NOMO-1 (cell line): Measurements from ENCODE around the gene IRF8.
"Not testable (repeated sequence)": the region's sequence is repeated elsewhere in the genome, so short reads cannot be mapped to it uniquely, and the experiment has no call there.

Experiments
- DNase-seq, 2 experiments: peaks; one replicate each; lab custom pipeline; 2025; ENCODE audit not compliant: unreplicated experiment in 2 of 2; lab: John Stamatoyannopoulos, UW

Gene IRF8

DNA sequence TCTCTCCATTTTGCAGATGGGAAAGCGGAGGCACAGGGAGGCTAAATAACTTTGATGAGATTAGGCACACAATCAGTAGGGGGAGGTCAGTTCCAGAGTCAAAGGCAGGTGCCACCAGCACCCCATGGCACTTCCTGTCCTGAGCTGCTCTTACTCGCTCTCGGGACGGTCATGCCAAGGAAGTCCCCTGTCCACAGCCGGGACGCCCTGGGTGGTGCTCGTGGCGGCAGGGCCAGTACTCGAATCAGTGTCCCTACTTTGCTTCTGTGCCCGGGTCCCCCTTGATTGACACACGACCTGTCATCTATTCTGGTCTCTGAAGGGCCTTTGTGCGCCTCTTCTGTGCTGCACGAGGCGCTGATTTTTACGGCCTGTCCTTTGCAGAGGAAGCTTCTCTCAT is 31.3 kb downstream of the IRF8 start:
- no peak for DNase-seq

GRCh38 chr16:85931596-85932402 is 32.8 kb downstream of the IRF8 start:
- peak; percentile 48 to 51 for DNase-seq

DNA sequence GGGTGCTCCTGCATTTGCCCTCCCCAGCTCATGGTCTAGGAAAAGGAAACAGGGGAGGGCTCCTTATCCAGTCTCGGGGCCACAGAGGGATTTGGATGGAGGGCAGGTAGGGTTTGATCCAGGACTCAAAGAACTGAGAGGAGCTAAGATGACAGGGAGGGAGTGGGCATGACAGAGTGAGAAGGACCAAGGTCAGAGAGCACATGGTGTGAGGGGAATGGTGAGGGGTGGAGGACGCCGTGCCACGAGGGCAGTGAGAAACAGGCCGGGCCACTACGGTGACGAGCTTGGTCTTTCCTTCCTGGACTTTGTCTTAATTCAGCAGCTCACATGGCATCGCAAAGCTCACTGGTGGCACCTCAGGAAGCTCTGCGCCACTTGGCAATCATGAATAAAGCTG is 35.2 kb downstream of the IRF8 start:
- no peak for DNase-seq

DNA sequence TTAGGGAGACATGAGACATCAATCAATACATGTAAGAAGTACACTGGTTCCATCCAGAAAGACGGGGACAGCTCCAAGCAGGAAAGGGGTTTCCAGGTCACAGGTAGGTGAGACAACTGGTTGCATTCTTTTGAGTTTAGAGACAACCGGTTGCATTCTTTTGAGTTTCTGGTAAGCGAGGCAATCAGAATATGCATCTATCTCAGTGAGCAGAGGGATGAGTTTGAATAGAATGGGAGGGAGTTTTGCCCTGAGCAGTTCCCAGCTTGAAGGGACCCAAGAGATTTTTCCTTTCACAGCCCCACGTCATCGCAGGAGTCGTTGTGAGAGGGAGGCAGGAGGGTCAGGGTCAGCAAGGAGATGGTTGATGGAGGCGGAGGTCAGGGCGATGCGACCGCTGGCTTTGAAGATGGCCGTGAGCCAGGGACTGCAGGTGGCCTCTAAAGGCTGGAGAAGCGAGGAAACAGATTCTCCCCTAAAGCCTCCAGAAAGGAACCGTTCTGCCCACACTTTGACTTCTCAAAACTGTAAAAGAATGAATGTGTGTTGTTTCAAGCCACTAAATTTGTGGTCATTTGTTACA is 36.5 kb downstream of the IRF8 start:
- no peak for DNase-seq

DNA sequence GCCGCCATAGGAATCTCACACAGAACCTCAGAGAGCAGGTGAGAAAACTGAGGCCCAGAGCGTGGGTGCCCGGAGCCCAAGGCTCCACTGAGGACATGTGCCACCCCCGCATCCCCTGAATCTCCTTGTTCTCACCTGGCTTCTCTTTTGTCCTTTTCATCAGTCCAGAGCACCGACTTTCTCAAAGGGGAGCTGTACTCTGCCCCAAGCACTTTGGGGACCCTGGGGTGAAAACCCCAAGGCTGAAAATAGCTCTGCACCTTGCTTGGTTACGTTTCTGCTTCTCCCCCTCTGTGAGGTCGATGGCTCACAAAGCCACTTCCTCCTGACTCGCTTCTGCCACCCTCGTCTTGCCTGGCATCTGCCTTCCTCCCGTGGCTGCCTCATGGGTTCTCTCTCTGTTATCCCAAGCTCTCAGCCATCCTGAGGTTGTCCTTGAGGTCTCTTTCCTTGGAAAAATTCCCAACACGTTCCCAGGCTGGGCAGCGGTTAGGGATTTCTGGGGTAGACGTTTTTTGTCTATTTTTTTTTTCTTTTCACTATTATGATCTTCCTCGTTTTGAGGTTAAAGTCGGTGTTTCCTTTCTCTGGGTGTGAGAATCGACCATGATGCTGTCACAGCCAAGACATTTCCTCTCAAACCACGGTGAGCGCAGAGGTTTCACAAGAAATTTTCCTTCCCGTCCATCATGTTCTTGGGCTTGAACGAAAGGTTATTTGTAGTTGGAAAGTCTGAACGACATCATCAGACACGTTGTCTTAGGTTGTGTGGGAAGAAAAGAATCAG is 37.2 kb downstream of the IRF8 start:
- DNase-seq: peak; percentile 62 to 82

DNA sequence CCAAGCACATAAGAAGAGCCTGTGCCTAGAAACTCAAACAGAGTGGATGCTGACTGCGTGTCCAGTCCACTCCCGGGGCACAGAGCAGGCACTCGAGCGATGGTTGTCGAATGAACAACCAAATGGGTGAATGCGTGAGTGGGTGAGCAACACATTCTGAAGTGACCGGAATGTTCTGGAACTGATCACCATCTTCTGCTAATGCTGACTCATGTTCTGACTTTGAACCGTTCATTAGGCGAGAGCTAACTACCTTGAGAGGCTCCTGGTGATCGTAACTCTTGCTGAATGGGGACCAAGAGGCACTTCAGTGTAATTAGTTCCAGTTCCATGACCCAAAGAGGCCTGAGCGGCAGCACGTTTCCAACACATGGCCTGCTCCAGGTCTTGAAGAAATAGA is 37.9 kb downstream of the IRF8 start:
- no peak for DNase-seq

GRCh38 chr16:85940214-85940613 is 41.3 kb downstream of the IRF8 start:
- no peak for DNase-seq

DNA sequence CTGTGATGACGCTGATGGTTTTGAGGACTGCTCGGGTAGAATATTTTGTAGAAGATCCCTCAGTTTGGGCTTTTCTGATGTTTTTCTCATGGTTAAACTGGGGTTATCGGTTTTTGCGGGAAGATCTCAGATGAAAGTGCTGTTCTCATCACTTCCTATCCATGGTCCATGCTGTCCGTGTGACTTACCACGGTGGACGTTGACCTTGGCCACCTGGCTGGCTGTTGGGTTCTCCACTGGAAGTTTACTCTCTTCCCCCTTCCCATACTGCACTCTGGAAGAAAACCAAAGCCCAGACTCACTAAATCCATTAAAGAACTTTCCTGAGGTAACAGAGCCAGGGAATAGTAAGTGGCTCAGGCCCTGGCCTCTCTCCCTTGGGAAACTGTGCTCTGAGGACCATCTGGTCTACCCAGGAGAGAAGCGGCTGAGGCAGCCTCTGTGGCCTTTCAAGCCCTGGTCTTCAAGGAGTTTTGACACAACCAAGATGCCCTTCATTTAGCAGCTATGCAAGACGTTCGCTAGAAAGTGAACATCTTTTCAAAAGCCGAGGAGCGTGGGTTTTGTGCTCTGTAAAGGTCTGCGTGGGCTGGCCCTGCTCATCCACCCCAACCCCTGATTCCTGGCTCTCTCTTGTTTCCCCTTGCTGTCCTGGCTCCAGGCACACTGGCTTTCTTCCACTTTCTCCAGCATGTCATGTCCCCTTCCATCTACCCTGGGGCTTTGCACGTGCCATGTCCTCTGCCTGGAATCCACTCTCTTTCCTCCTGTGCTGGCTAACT is 43.1 kb downstream of the IRF8 start:
- no peak for DNase-seq

GRCh38 chr16:85942659-85943058 is 43.7 kb downstream of the IRF8 start:
- not testable (repeated sequence) for DNase-seq

DNA sequence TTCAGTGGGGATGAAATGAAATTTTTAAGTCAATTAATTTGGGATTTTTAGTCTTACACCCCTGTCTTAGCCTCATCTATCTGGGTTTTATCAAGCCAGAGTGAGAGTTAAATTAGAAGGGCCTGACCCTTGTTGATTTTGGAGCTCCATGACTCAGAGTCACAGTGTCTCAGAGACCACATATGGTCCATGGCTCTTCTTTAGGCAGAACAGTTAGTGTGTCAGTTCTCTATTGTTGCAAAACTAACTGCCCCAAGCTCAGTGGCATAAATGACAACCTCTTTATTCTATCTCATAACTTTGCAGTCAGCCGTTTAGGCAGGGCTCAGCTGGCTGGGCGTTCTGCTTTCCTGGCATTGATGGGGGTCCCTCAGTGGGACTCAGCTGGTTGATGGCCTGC is 44.7 kb downstream of the IRF8 start:
- DNase-seq: peak; percentile 57 to 90

DNA sequence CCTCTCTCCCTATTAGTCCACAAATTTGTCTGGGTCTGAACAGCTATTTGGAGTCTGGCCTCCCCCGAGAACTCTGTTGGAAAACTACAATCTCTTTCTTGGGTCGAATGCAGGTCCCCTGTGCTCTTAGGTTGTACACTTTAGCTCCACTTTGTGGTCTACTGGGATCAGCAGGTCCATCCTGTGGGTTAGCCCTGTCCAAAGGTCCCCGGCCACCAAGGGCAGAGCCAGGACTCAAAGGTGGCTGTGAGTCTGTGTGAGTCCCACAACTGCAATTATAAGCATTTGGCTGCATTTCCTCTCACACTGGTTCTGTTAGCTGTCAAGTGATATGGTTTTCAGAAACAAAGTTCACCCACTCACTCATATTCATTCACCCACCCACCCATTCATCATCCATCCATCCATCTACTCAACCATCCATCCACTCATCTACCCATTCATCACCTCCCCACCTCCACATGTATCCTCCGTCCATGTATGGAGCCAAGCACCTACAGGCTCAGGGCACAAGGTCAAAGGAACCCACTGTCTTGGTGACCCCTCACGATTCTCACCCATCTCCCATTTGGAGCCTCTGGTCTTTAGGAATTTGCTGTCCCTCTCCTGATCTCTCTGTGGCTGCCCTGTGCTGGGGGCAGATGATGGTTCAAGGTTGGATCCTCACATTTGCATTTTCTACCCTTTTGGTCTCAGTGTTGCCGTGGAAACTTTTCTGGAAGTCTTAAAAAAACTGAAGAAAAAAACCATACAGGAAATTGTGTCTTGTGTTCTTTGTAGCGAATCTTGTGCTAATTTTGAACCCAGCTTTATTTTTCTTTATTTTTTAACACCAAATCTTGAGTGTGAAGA is 45.8 kb downstream of the IRF8 start:
- DNase-seq: no peak

DNA sequence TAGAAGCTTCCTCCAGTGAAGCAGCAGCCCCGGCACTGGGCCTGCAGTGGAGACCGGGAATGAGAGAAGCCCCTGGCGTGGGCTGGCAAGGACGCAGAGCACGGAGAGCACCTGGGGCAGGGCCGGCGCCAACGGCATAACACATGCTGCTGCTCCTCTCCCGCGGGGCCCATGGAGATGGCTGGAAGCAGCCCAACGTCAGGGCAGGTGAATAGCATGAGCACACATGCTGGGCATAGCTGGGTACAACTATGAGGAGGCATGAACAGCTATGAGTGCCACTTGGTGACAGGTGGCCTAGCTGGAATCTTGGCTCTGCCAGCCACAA is 46.4 kb downstream of the IRF8 start:
- DNase-seq: no peak

DNA sequence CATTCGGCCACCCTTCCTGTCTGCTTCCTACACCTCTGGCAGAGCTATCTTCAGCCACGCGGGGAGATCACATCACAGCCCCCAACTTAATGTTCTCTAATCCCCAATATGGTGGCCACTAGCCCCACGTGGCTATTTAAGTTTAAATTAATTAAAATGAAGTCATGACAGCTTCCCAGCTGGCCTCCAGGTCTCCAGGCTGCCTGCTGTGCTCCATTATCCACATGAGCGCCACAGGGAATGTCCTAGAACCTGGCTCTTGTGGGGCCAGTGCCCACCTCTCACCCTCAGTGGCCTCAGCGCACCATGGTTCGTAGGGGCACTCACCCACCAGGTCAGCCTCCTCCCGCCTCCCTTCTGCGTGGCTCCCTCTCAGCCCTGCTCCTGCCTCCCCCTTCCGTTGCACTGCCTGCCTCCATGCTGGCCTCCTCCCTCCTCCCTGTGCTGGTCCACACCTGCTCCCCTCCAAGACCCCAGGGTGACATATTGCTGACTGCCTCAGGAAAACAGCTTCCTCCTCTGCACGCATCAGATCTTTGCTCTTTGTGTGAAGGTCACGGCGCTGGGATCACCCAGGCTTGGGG is 47.7 kb downstream of the IRF8 start:
- DNase-seq: no peak

GRCh38 chr16:85947230-85948137 is 48.5 kb downstream of the IRF8 start:
- peak in 1 of 2 experiments; percentile 45 for DNase-seq

DNA sequence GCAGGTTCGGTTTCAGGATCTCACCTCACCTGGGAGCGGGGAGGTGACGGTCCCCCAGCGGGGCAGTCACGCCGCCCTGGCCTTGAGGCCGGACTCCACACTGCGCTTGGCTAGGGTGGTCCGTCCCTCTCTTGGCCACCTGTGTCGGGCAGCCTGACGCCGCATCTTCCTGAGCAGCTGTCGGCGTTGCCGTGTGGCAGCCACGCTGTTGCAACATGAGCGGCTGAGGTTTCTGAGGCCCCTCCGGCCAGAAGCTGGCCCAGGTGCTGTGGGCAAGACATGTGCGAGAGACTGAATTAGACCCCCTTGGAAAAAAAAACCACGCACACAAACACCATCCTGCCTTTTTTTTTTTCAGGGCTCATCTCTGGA is 49.2 kb downstream of the IRF8 start:
- peak in 1 of 2 experiments; percentile 45 for DNase-seq

DNA sequence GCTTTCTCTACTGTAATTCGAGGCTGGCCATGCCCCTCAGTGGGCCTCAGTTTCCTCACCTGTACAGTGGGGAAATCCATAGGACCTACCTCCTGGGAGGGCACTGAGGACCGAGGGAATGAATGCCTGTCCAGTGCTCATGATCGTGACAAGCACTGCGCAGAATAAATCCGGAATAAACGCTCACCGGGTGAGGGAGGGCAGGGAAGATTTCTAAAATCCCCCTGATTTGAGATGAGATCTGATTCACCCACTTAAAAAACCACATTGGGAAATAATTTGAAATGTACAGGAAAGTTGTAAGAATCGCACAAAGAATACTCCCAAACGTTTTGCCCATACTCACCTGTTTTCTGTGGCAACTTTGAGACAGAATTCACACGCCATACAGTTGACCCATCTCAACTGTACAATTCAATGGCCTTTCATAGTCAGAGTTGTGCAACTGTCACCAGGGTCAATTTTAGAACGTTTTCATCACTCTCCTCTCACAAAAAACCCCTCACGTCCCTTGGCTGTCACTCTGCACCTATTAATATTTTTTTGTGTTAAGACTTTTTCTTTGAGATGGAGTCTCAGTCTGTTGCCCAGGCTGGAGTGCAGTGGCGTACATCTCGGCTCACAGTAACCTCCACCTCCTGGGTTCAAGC is 49.8 kb downstream of the IRF8 start:
- peak in 1 of 2 experiments; percentile 69 for DNase-seq

DNA sequence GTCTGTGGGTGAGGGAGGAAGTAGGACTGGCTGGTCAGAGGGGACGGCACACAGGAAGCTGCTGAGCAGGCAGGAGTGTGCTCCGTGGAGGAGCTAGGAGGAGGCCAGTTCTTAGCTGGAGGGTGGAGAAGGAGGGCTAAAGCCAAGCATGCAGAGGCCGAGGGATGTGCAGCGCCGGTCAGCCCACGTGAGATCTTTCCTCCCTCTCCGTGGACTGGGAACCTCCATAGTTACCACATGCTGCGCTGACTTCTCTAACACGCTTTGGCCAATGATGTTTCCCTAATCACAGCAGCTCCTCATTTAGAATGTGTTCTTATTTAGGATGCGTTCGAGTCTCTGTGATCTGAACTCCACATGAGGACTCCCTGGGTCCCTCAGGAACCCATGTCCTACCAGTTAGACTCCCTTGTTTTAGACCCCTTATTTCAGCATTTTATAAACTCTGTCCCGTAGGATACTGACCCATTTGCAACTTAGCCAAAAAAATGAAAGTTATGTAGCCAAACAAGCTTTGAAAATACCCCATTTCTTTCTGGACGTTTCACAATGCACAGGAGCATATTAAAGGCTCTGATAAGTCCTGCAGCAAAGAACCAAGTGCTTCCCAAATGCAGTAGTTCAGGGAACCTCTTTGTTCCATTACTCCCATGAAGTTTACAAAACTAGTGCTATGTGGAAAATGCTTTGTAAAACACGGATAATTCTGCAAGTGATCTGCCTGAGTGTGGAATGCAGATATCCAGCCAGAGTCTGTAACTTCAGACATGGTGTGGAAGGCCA is 51.4 kb downstream of the IRF8 start:
- DNase-seq: no peak

DNA sequence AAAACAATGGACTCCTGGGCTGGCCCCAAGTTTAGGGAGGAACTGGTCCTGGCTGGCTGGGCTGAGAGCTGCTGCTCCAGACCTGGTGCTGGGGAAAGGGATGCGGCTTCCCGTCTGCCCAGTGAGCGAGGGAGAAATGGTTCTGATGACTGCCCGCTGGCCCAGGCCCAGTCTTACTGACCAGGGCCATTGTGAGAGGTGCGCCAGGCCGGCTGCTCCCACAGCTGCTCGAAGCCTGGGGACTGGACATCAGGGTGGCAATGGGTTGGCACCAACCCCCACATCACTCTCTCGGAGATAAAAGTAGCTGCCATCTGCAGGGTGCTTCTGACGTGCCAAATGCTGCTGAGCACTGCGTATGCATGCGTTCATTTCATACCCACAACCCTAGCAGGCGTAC is 53.2 kb downstream of the IRF8 start:
- DNase-seq: no peak
